Measurements from ENCODE around the gene TSEN2.

- TF ChIP-seq CTCF (IDR thresholded peaks at IDR 0.05), result no peak
- TF ChIP-seq POLR2AphosphoS5 (IDR thresholded peaks at IDR 0.05; ENCODE audit: low read depth, low read length), result no peak
These were observed 19.0 kb upstream of the TSEN2 start for GRCh38 chr3:12465151-12465835.
